Endothelial cell (in vitro differentiated cells): ENCODE results near the gene LSM10. TPM values are rescaled to one million over a fixed set of nuclear protein-coding genes. Genes with fewer than 3 reads are reported as not detected.

Source experiments
- DNase-seq: peaks from one replicate; pipeline ENCODE4 v3.0.0; 2021; ENCODE audit warnings: low spot score
- H3K27ac Mint-ChIP-seq: one replicate; pipeline ENCODE4 v1.8.0; 2021; ENCODE audit warnings: mixed read lengths, inconsistent platforms; ENCODE audit not compliant: unreplicated experiment
- H3K27me3 Mint-ChIP-seq: one replicate; pipeline ENCODE4 v1.8.0; 2021; ENCODE audit warnings: mild to moderate bottlenecking, moderate library complexity, mixed read lengths, inconsistent platforms; ENCODE audit not compliant: unreplicated experiment
- H3K36me3 Mint-ChIP-seq: one replicate; pipeline ENCODE4 v1.8.0; 2021; ENCODE audit warnings: mild to moderate bottlenecking, low read depth, mixed read lengths, inconsistent platforms; ENCODE audit not compliant: unreplicated experiment
- H3K4me1 Mint-ChIP-seq: one replicate; pipeline ENCODE4 v1.8.0; 2021; ENCODE audit warnings: mild to moderate bottlenecking, mixed read lengths, inconsistent platforms; ENCODE audit not compliant: unreplicated experiment
- H3K4me3 Mint-ChIP-seq: one replicate; pipeline ENCODE4 v1.8.0; 2021; ENCODE audit warnings: mild to moderate bottlenecking, mixed read lengths, inconsistent platforms; ENCODE audit not compliant: unreplicated experiment
- H3K9me3 Mint-ChIP-seq: one replicate; pipeline ENCODE4 v1.8.0; 2021; ENCODE audit warnings: mixed read lengths, inconsistent platforms; ENCODE audit not compliant: unreplicated experiment
- total RNA-seq: library from RNA; stranded (reverse); fragmentation: NEBNext Ultra II Directional; extraction: Animal tissue kit (Norgen Biotek cat#: 25700); gene quantifications from one replicate; pipeline ENCODE4 v1.2.1, GENCODE V29; 2021; ENCODE audit not compliant: unreplicated experiment
- TF ChIP-seq, protein P1 (sequence below): fragments of 200-600 bp; sonication (generic); IDR thresholded peaks from one replicate; pipeline ENCODE4 v1.5.0; 2021; ENCODE audit warnings: antibody characterized with exemption; ENCODE audit not compliant: unreplicated experiment

The LSM10 gene
- total RNA-seq, 1 donor from 2014 or later = 22.3 TPM

DNA sequence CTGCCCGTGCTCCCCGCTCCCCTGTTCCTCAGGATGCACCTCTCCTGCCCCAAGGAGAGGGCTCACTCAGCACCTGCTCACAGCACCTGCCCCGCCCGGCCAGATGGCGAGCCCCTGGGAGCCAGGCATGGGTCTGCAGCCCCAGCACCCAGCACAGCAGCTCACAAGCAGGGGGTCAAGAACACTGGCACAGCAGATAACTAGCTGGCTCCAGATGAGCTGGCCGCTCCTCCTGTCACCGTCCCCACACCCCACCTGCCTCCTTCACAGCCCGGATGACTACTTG lies 53.4 kb downstream of the LSM10 start:
- no peak overlapping the region for H3K27ac Mint-ChIP-seq
- H3K4me3 Mint-ChIP-seq = no peak overlapping the region
- peaks cover 6% of the 10 kb centered on the region for H3K4me1 Mint-ChIP-seq
- H3K9me3 Mint-ChIP-seq = no peaks in the 10 kb centered on the region
- H3K36me3 Mint-ChIP-seq = peaks cover 30% of the 10 kb centered on the region
- H3K27me3 Mint-ChIP-seq = peaks cover 12% of the 10 kb centered on the region
- TF ChIP-seq, protein P1, sequence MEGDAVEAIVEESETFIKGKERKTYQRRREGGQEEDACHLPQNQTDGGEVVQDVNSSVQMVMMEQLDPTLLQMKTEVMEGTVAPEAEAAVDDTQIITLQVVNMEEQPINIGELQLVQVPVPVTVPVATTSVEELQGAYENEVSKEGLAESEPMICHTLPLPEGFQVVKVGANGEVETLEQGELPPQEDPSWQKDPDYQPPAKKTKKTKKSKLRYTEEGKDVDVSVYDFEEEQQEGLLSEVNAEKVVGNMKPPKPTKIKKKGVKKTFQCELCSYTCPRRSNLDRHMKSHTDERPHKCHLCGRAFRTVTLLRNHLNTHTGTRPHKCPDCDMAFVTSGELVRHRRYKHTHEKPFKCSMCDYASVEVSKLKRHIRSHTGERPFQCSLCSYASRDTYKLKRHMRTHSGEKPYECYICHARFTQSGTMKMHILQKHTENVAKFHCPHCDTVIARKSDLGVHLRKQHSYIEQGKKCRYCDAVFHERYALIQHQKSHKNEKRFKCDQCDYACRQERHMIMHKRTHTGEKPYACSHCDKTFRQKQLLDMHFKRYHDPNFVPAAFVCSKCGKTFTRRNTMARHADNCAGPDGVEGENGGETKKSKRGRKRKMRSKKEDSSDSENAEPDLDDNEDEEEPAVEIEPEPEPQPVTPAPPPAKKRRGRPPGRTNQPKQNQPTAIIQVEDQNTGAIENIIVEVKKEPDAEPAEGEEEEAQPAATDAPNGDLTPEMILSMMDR = no peak
- DNase-seq = no peak

DNA sequence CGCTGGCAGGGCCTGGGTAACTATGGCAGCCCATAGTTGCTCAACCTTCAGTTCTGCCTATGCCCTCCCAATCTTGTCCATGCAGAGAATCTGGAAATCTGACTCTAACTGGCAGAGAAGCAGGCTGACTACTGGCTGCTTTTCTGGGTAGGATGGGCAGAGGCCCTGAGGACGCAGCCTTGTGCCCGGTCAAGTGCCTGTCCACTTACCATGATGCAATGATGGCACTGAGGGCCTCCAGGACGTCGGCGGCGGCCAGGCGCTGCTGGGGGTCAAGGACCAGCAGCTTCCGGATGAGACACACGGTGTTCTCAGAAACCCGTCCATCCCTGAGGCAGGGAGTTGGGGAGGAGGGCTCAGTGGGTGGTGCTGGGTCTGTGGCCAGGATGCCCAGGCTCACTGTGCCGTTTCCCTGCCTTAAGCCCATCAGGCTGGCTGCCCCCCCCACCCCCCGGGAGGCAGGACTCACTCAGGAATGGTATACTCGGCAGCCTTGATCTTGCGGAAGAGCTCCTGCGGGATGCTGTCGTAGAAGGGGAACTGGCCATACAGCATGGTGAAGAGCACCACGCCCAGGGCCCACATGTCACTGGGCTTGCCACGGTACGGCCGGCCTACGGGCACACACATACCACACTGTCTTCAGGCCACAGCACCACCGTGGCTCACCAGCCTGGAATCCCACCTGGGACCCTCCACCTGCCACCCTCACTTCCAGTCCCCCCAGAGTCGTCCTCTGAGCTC lies 53.9 kb downstream of the LSM10 start:
- TF ChIP-seq, protein P1 = no peak
- H3K4me1 Mint-ChIP-seq = peaks cover 7% of the 10 kb centered on the region
- peaks cover 14% of the 10 kb centered on the region for H3K27me3 Mint-ChIP-seq
- no peak overlapping the region for H3K4me3 Mint-ChIP-seq
- no peak overlapping the region for H3K27ac Mint-ChIP-seq
- H3K9me3 Mint-ChIP-seq = no peaks in the 10 kb centered on the region
- H3K36me3 Mint-ChIP-seq = peaks cover 30% of the 10 kb centered on the region
- no peak for DNase-seq

Other genes with a start within 250 kb of the LSM10 start
- gene TRAPPC3, start 248.4 kb downstream of the LSM10 start, total RNA-seq = 50.7 TPM
- gene MAP7D1, start 241.7 kb downstream of the LSM10 start, total RNA-seq = 189 TPM
- 129 TPM for gene THRAP3, start 173.5 kb downstream of the LSM10 start, total RNA-seq
- gene SH3D21, start 91.5 kb downstream of the LSM10 start, total RNA-seq = 4.8 TPM
- 87.9 TPM for gene EVA1B, start 74.3 kb downstream of the LSM10 start, total RNA-seq
- gene STK40, start 12.0 kb downstream of the LSM10 start, total RNA-seq = 37.3 TPM
- 5.1 TPM for gene OSCP1, start 52.5 kb upstream of the LSM10 start, total RNA-seq
- 78.8 TPM for gene MRPS15, start 66.5 kb upstream of the LSM10 start, total RNA-seq
- gene CSF3R, start 85.0 kb upstream of the LSM10 start, total RNA-seq = 1.4 TPM